Skeletal muscle satellite cell (primary cell): ENCODE results near the gene SYT2. TPM values are rescaled to one million over a fixed set of nuclear protein-coding genes. Genes with fewer than 3 reads are reported as not detected.
"Not testable (repeated sequence)": the region's sequence is repeated elsewhere in the genome, so short reads cannot be mapped to it uniquely, and the experiment has no call there.

Source experiments
- H3K27me3 ChIP-seq: 2 replicates; pipeline ENCODE4 v1.7.0; 2013; ENCODE audit warnings: low read length; ENCODE audit not compliant: control insufficient read depth, insufficient read depth
- H3K36me3 ChIP-seq: 2 replicates; pipeline ENCODE4 v1.7.0; 2013; ENCODE audit warnings: mild to moderate bottlenecking, control low read depth, low read length; ENCODE audit not compliant: insufficient read depth
- H3K4me1 ChIP-seq: 2 replicates; pipeline ENCODE4 v1.7.0; 2013; ENCODE audit warnings: low read length; ENCODE audit not compliant: control insufficient read depth, insufficient read depth
- H3K4me2 ChIP-seq: 2 replicates; pipeline ENCODE4 v1.7.0; 2013; ENCODE audit warnings: mild to moderate bottlenecking, low read length
- H3K4me3 ChIP-seq: 2 replicates; pipeline ENCODE4 v1.7.0; 2013; ENCODE audit warnings: low read length
- H3K9ac ChIP-seq: 2 replicates; pipeline ENCODE4 v1.7.0; 2013; ENCODE audit warnings: mild to moderate bottlenecking, low read depth, low read length, moderate library complexity
- H3K9me3 ChIP-seq: replicated peaks from 2 replicates; pipeline ENCODE4 v1.7.0; 2013; ENCODE audit warnings: mild to moderate bottlenecking, control low read depth, low read length
- total RNA-seq: library from RNA; depleted of rRNA; stranded (reverse); fragments of >200 nt; gene quantifications from 2 replicates; pipeline ENCODE4 v1.2.3, GENCODE V29; 2012; rRNA removed

The SYT2 gene
- total RNA-seq: not detected in 2 replicates

DNA sequence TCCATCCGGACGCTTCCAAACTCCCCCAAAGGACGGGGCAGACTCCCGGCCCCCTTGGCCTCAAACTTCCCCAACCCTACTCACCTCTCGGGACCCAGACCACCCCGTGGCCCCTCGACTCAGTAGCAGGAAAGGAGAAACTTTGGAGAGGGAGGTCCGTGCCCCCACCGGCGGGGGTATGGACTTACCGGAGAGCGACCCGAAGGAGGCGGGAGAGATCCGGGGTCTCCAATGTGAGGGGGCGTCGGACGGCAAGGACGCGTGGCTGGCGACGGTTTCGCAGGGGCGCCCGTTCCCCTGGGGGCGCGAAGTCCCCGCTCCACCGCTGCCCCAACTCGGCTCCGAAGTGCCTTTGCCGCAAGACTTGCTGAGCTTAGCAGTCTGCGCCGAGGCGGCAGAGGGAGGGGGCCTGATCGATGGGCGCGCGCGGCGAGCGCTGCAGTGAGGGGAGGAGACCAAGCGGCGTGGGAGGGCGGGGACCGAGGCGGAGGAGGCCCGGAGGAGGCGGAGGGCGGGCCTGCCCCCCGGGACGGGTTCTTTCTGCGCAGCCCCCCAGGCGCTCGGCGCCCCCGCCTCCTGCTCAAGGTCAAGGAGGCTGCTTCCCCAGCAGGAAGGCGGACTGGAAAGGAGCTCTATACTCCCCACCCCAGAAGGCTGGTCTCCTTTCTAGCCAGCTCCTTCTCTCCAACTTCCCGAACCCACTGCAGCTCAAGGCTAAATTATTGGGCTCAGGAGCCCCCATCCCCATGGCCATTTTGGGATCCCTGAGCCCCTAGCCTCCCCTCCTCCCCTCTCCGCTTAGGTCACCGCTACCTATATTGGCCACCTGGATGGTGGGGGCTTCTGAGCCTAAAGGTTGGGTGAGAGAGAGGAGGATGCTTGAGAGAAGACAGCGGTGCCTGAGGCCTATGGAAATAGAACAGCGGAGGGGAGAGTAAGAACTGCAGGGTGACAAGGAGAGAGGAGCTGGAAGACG is at the start of gene SYT2:
Gene SYT2 (minus strand): TSS at position 385 of the 976 bp plus-strand sequence. CDS start 104,682 bp downstream, outside the sequence.
- Histone ChIP-seq H3K9ac (no peak within 1 kb of the TSS), H3K36me3 (no peaks in the 10 kb centered on the region), H3K4me1 (peaks cover 5% of the 10 kb centered on the region), H3K9me3 (no peaks in the 10 kb centered on the region), H3K4me2 (peak within 1 kb of the TSS; percentile 65), H3K27me3 (peaks cover 88% of the 10 kb centered on the region), H3K4me3 (peak within 1 kb of the TSS; percentile 34)

DNA sequence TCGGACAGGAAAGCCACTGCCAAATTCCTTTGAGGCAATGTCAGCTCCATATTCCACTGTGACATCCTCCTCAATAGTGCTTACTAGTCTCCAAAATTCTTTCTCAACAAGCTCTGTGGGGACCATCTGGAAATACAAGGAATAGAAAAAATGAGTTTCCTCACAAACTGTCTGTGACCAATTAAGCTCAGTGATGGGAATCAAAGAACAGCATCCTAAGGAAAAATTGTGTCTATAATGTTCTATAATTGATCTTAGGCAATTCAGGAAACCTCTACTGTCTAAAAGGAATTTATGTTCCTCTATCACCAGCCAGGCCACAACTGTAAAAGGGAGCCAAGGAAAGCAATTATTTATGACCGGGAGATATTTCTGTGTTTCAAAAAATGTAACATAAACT is 46.1 kb upstream of the SYT2 start:
- Histone ChIP-seq H3K4me3 (no peak overlapping the region), H3K9ac (no peak overlapping the region), H3K9me3 (no peaks in the 10 kb centered on the region), H3K4me1 (no peaks in the 10 kb centered on the region), H3K36me3 (peaks cover 90% of the 10 kb centered on the region), H3K4me2 (no peak overlapping the region), H3K27me3 (no peaks in the 10 kb centered on the region)

DNA sequence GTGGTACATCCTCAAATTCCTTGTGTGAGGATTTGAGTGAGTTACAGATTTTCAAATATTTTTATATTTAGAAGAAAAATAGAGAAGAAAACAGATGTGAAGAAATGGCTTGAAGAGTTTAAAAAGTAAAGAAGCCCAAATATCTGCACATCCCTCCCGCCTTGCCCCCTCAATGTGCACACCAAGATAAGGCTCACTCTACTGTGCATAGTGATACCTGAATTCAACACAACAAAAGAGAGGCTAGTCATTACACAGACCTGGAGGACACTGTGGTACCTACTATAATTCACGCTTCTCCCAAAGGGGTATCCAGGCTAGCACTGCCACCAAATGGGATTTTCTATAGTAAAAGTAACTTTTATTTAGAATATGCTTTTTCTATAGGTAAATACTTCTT is 44.0 kb upstream of the SYT2 start:
- H3K4me3 ChIP-seq: no peak overlapping the region
- H3K4me1 ChIP-seq: no peaks in the 10 kb centered on the region
- H3K4me2 ChIP-seq: no peak overlapping the region
- no peaks in the 10 kb centered on the region for H3K9me3 ChIP-seq
- no peaks in the 10 kb centered on the region for H3K27me3 ChIP-seq
- no peak overlapping the region for H3K9ac ChIP-seq
- H3K36me3 ChIP-seq: peaks cover 90% of the 10 kb centered on the region

DNA sequence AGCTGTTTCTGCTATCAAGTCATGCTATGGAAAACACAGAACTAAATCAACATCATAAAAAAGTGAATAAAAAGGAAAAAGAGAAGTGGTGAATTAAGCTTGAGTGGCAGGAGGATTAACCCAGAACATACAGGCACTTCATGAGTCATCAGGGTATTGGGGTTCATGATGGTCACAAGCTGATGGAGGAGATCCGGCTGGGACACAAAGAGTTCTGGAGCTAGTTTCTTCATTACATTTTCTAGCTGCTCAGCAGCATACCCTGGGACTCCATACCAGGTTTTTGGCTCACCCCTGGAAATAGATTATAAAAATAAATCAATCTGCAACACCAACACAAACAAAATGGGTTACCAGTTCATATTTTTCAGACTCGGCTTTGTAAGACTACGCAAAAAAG is 42.5 kb upstream of the SYT2 start:
- no peak overlapping the region for H3K4me2 ChIP-seq
- no peaks in the 10 kb centered on the region for H3K9me3 ChIP-seq
- H3K4me1 ChIP-seq: no peaks in the 10 kb centered on the region
- no peak overlapping the region for H3K4me3 ChIP-seq
- no peak overlapping the region for H3K9ac ChIP-seq
- H3K36me3 ChIP-seq: peaks cover 91% of the 10 kb centered on the region
- no peaks in the 10 kb centered on the region for H3K27me3 ChIP-seq

DNA sequence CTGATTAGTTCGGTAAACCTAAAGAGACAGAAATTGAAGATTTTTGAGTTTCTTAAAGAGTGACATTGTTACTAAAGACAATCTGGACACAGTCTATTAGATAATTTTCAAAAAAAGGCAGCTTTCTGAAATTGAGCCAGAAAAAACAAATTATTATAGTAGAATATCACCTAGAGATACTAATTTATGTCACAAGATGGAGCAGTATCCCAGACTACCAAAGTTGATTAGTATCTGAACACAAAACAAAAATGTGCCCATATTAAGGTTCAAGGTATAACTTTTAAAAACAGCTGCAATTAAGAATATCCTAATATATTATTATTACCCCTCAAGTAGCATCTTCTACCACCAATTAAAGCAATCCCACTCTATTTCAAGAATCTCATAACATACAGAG is 40.5 kb upstream of the SYT2 start:
- no peaks in the 10 kb centered on the region for H3K9me3 ChIP-seq
- no peak overlapping the region for H3K9ac ChIP-seq
- H3K4me3 ChIP-seq: no peak overlapping the region
- no peak overlapping the region for H3K4me2 ChIP-seq
- no peaks in the 10 kb centered on the region for H3K27me3 ChIP-seq
- no peaks in the 10 kb centered on the region for H3K4me1 ChIP-seq
- peaks cover 84% of the 10 kb centered on the region for H3K36me3 ChIP-seq

DNA sequence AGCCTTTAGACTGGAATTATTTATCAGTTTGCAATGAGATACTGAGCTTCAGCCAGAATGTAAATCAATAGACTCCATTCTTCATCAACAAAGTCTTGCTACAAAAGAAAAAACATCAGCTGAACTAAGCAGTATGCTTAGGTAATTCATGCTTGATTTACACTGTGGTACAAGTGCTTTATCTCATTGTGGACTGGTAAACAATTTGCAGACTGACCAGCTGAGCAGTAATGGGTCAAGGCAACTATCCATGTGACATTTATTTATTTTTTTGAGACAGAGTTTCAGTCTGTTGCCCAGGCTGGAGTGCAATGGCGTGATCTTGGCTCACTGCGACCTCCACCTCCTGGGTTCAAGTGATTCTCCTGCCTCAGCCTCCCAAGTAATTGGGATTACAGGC is 39.8 kb upstream of the SYT2 start:
- no peak overlapping the region for H3K4me2 ChIP-seq
- H3K9me3 ChIP-seq: no peaks in the 10 kb centered on the region
- no peak overlapping the region for H3K4me3 ChIP-seq
- H3K36me3 ChIP-seq: peaks cover 84% of the 10 kb centered on the region
- H3K27me3 ChIP-seq: no peaks in the 10 kb centered on the region
- no peaks in the 10 kb centered on the region for H3K4me1 ChIP-seq
- no peak overlapping the region for H3K9ac ChIP-seq

DNA sequence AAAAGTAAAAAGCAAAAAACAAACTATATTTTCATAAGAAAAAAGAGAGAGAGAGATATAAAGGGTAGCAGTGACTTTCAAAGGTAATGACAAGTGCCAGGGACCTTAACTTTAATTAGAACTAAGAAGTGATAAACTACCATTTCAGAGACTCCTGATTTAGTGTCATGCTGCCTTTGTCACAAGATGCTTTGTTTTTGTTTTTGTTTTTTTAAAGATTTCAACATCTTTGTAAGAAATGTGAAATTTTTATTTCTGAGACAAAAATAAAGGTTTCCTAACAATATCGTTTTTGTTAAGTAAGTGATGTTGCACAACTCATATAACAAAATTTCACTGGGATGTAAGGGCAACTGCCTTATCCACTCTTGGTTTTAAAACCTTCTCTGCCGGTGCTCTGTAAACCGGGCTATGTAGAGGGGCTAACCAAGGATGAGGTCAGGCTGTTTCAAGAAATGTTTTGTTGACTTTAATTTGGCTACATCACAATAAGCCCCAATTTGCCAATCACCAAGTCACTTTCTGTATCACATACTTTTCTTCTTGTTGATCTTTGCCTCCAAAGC is 35.2 kb upstream of the SYT2 start:
- Histone ChIP-seq H3K4me2 (no peak overlapping the region), H3K9me3 (no peaks in the 10 kb centered on the region), H3K36me3 (peaks cover 83% of the 10 kb centered on the region), H3K4me1 (no peaks in the 10 kb centered on the region), H3K4me3 (no peak overlapping the region), H3K9ac (no peak overlapping the region), H3K27me3 (no peaks in the 10 kb centered on the region)

DNA sequence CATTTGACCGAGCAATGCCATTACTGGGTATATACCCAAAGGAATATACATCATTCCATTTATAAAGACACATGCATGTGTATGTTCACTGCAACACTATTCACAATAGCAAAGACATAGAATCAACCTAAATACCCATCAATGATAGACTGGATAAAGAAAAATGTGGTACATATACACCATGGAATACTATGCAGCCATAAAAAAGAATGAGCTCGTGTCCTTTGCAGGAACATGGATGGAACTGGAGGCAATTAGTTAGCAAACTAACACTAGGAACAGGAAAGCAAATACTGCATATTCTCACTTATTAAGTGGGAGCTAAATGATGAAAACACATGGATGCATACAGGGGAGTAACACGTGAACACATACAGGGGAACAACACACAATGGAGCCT is 34.5 kb upstream of the SYT2 start:
- H3K4me1 ChIP-seq, H3K9ac ChIP-seq, H3K27me3 ChIP-seq, H3K9me3 ChIP-seq, H3K4me2 ChIP-seq, H3K4me3 ChIP-seq: not testable (repeated sequence)
- peaks cover 79% of the 10 kb centered on the region for H3K36me3 ChIP-seq

DNA sequence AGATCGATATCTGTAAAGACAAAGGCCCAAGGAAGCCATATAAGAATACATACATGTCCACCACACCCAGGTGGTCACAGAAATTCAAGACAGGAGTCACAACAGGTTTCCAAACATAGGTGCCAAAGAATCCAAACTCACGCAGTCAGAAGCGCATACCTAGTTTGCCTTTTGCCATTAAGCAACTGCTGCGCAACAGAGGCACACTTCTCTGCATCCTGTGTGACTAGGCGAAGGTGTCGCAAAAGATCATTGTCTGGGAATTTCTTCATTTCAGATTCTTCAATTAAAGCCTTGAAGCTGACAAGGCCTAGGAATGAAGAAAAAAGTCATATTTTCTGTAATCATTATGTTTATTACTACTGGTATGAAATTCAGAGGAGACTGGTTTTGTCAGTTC is 32.2 kb upstream of the SYT2 start:
- H3K4me3 ChIP-seq: no peak overlapping the region
- no peak overlapping the region for H3K4me2 ChIP-seq
- H3K36me3 ChIP-seq: peaks cover 64% of the 10 kb centered on the region
- no peak overlapping the region for H3K9ac ChIP-seq
- no peaks in the 10 kb centered on the region for H3K4me1 ChIP-seq
- H3K9me3 ChIP-seq: no peaks in the 10 kb centered on the region
- no peaks in the 10 kb centered on the region for H3K27me3 ChIP-seq

DNA sequence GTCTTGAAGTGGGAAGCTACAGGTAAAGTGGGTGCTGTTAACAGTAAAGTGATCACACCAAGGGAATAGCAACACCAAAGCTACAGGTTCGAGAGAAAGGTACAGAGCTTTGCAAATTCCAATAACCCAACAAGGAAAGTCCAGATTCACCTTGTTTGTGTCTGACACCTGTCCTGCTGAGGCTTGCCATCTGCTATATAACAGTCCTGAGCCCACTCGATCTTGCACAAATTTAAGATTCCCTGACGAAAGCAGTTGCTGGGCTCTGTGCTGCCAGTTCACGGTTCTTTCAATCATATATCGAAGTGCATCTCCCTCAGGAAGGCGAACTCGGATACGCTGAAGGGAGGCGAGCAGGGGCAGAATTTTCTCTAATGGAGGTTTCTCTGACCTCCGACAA is 23.0 kb upstream of the SYT2 start:
- Histone ChIP-seq H3K4me3 (no peak overlapping the region), H3K4me1 (no peaks in the 10 kb centered on the region), H3K9me3 (no peaks in the 10 kb centered on the region), H3K27me3 (no peaks in the 10 kb centered on the region), H3K36me3 (peaks cover 92% of the 10 kb centered on the region), H3K9ac (no peak overlapping the region), H3K4me2 (no peak overlapping the region)

DNA sequence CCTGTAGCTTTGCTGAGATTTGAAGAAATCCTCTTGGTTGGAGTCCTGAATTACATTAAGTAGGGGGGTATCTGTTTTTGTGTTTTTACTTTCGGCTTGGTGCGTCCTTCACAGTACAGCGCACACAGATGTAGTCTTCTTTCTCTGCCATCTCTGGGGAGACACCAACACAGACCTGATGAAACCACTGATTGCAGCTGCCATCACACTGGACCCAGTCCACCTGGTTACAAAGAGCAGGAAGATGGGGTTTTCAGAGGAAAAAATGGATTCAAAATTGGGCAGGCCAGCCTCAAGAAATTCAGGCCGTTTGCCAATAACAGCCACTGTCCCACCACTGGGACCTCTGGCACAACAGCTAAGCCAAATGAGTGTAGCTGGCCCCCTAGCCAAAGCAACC is 18.7 kb upstream of the SYT2 start:
- Histone ChIP-seq H3K4me2 (no peak overlapping the region), H3K4me3 (no peak overlapping the region), H3K9me3 (no peaks in the 10 kb centered on the region), H3K36me3 (peaks cover 86% of the 10 kb centered on the region), H3K4me1 (no peaks in the 10 kb centered on the region), H3K9ac (no peak overlapping the region), H3K27me3 (no peaks in the 10 kb centered on the region)

DNA sequence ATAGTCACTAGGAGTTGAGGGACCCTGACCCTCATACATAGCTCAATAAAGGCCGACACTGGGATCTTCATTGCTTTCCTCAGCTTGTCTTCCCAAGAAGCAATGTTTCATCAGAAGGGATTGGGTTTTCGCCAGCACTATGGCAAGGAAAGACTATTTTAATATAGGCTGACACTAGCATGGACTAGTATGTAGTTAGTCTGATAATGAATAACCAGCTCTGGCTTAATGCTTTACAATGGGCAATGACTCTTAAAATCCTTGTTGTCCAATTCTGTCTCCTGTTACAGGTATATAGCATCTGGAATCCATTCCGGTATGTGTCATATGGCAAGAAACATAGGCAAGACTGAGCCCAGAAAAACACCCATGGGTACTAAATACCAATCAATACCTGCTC is 15.3 kb upstream of the SYT2 start:
- no peaks in the 10 kb centered on the region for H3K27me3 ChIP-seq
- peaks cover 54% of the 10 kb centered on the region for H3K36me3 ChIP-seq
- H3K9ac ChIP-seq: no peak overlapping the region
- H3K4me1 ChIP-seq: no peaks in the 10 kb centered on the region
- H3K4me3 ChIP-seq: no peak overlapping the region
- H3K9me3 ChIP-seq: no peaks in the 10 kb centered on the region
- no peak overlapping the region for H3K4me2 ChIP-seq
